PC-3 (cell line): ENCODE results near the gene CTDSP2. TPM values are rescaled to one million over a fixed set of nuclear protein-coding genes. Genes with fewer than 3 reads are reported as not detected.

ENCODE experiments used
- ATAC-seq: fragments of 200-7000 bp; cut with Tn5 transposase; 2 replicates; pipeline ENCODE4 v1.9.1; 2020; ENCODE audit warnings: mild to moderate bottlenecking, moderate library complexity
- BruUV-seq: library from RNA; stranded (reverse); fragments of 400-500 nt; replicated peaks from 2 replicates; lab custom pipeline; 2021; lab: Mats Ljungman, UMichigan
- CTCF ChIA-PET: fragments of 300-600 bp; sonication (Branson Sonifier 250); formaldehyde crosslinking; loops from one replicate; lab custom pipeline; 2022; ENCODE audit warnings: antibody characterized with exemption; lab: Charles Lee
- POLR2A ChIA-PET: fragments of 300-600 bp; sonication (Branson Sonifier 250); formaldehyde crosslinking; loops from one replicate; lab custom pipeline; 2022; ENCODE audit warnings: antibody characterized with exemption; ENCODE audit not compliant: unreplicated experiment; lab: Charles Lee
- DNase-seq: peaks from one replicate; pipeline ENCODE4 v3.0.0-alpha.2; 2015
- H2AFZ ChIP-seq: fragments of 300-600 bp; sonication (generic); 2 replicates; pipeline ENCODE4 v1.6.0; 2016; ENCODE audit warnings: antibody characterized with exemption, low read length
- H3F3A ChIP-seq: fragments of 300-600 bp; sonication (generic); one replicate; pipeline ENCODE4 v1.6.0; 2017; ENCODE audit warnings: antibody characterized with exemption, low read length, control low read depth, mild to moderate bottlenecking; ENCODE audit not compliant: unreplicated experiment
- H3K27ac ChIP-seq: fragments of 300-600 bp; sonication (generic); 2 replicates; pipeline ENCODE4 v1.5.1; 2016; ENCODE audit warnings: mild to moderate bottlenecking, low read length
- H3K27me3 ChIP-seq: fragments of 300-600 bp; sonication (generic); 2 replicates; pipeline ENCODE4 v1.6.1; 2016; ENCODE audit warnings: low read length, mixed read lengths
- H3K36me3 ChIP-seq: fragments of 300-600 bp; sonication (generic); 2 replicates; pipeline ENCODE4 v1.6.1; 2016; ENCODE audit warnings: low read depth, mixed run types, low read length, mixed read lengths
- H3K4me1 ChIP-seq: fragments of 300-600 bp; sonication (generic); 2 replicates; pipeline ENCODE4 v1.5.1; 2016; ENCODE audit warnings: low read length; ENCODE audit not compliant: insufficient read depth
- H3K4me2 ChIP-seq: fragments of 300-600 bp; sonication (generic); 2 replicates; pipeline ENCODE4 v1.6.0; 2016; ENCODE audit warnings: low read length
- H3K4me3 ChIP-seq: fragments of 300-600 bp; sonication (generic); 2 replicates; pipeline ENCODE4 v1.5.1; 2016; ENCODE audit warnings: mild to moderate bottlenecking, low read length, mixed read lengths
- H3K79me2 ChIP-seq: fragments of 300-600 bp; sonication (generic); 2 replicates; pipeline ENCODE4 v1.6.1; 2017; ENCODE audit warnings: low read length, mixed read lengths
- H3K9ac ChIP-seq: fragments of 300-600 bp; sonication (generic); 2 replicates; pipeline ENCODE4 v1.6.0; 2016; ENCODE audit warnings: mild to moderate bottlenecking, low read length
- H3K9me2 ChIP-seq: fragments of 300-600 bp; sonication (generic); replicated peaks from 2 replicates; pipeline ENCODE4 v1.6.1; 2016; ENCODE audit warnings: mixed run types, low read length, mixed read lengths
- H3K9me3 ChIP-seq: fragments of 300-600 bp; sonication (generic); 2 replicates; pipeline ENCODE4 v1.6.1; 2016; ENCODE audit warnings: low read length, mixed read lengths
- H4K20me1 ChIP-seq: fragments of 300-600 bp; sonication (generic); 2 replicates; pipeline ENCODE4 v1.6.1; 2016; ENCODE audit warnings: low read length, mixed read lengths
- EZH2 ChIP-seq: fragments of 300-600 bp; sonication (generic); IDR thresholded peaks from one replicate; pipeline ENCODE4 v1.6.1; 2017; ENCODE audit warnings: antibody characterized with exemption, mild to moderate bottlenecking, low read length; ENCODE audit not compliant: unreplicated experiment
- EZH2phosphoT487 ChIP-seq: fragments of 300-600 bp; sonication (generic); IDR thresholded peaks from 2 replicates; pipeline ENCODE4 v1.6.1; 2018; ENCODE audit warnings: mild to moderate bottlenecking, antibody characterized with exemption, low read length, borderline replicate concordance
- intact Hi-C: fragments of 100-400 bp; cut with micrococcal nuclease; formaldehyde crosslinking; loops from 2 replicates; pipeline ENCODE4 v1.9.0; 2023
- total RNA-seq: library from RNA; depleted of rRNA; stranded (reverse); fragments of >200 nt; gene quantifications from 2 replicates; pipeline ENCODE4 v1.2.3, GENCODE V29; 2014
- TF ChIP-seq, protein P1 (sequence below): fragments of 300-600 bp; sonication (generic); conservative IDR thresholded peaks from 2 replicates; pipeline ENCODE4 v1.5.1; 2017; ENCODE audit warnings: antibody characterized with exemption, low read depth, mild to moderate bottlenecking, low read length

CTDSP2 gene
- total RNA-seq, 1 experiment from 2014 or later: 39.4 TPM

- DNase-seq: no peak
- no TSS peak for BruUV-seq
Observed at GRCh38 chr12:57826400-57826799, 20.1 kb downstream of the CTDSP2 start.

GRCh38 chr12:57825451-57825850 is 21.1 kb downstream of the CTDSP2 start:
- no peak overlapping the region for H2AFZ ChIP-seq
- no peak overlapping the region for H3K9ac ChIP-seq
- H3K27me3 ChIP-seq: no peaks in the 10 kb centered on the region
- ChIA-PET CTCF (no interaction called here), POLR2A (no interaction called here)
- no peak for DNase-seq
- no peaks in the 10 kb centered on the region for H3K9me2 ChIP-seq
- peaks cover 3% of the 10 kb centered on the region for H3K79me2 ChIP-seq
- no peak overlapping the region for H3K4me2 ChIP-seq
- no peak overlapping the region for H3K4me3 ChIP-seq
- intact Hi-C loops: no loop called here
- ATAC-seq: no peak
- no peak overlapping the region for H3K27ac ChIP-seq
- no TSS peak for BruUV-seq
- peaks cover 5% of the 10 kb centered on the region; the same call in 1 of the 2 replicates for H3K4me1 ChIP-seq
- peaks cover 3% of the 10 kb centered on the region for H3F3A ChIP-seq
- H3K36me3 ChIP-seq: peaks cover 38% of the 10 kb centered on the region
- no peaks in the 10 kb centered on the region for H3K9me3 ChIP-seq
- TF ChIP-seq EZH2phosphoT487 (no peak), EZH2 (no peak)
- TF ChIP-seq, protein P1, sequence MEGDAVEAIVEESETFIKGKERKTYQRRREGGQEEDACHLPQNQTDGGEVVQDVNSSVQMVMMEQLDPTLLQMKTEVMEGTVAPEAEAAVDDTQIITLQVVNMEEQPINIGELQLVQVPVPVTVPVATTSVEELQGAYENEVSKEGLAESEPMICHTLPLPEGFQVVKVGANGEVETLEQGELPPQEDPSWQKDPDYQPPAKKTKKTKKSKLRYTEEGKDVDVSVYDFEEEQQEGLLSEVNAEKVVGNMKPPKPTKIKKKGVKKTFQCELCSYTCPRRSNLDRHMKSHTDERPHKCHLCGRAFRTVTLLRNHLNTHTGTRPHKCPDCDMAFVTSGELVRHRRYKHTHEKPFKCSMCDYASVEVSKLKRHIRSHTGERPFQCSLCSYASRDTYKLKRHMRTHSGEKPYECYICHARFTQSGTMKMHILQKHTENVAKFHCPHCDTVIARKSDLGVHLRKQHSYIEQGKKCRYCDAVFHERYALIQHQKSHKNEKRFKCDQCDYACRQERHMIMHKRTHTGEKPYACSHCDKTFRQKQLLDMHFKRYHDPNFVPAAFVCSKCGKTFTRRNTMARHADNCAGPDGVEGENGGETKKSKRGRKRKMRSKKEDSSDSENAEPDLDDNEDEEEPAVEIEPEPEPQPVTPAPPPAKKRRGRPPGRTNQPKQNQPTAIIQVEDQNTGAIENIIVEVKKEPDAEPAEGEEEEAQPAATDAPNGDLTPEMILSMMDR: no peak
- H4K20me1 ChIP-seq: no peaks in the 10 kb centered on the region

More at GRCh38 chr12:57826400-57826799, 20.1 kb downstream of the CTDSP2 start:
- no peak overlapping the region for H3K4me3 ChIP-seq
- H3F3A ChIP-seq: peaks cover 3% of the 10 kb centered on the region
- no peak overlapping the region for H2AFZ ChIP-seq
- H3K4me2 ChIP-seq: no peak overlapping the region
- ChIA-PET POLR2A (no interaction called here), CTCF (no interaction called here)
- peaks cover 38% of the 10 kb centered on the region for H3K36me3 ChIP-seq
- H3K79me2 ChIP-seq: peaks cover 11% of the 10 kb centered on the region
- peaks cover under 1% of the 10 kb centered on the region; the same call in 1 of the 2 replicates for H3K4me1 ChIP-seq
- H3K27me3 ChIP-seq: no peaks in the 10 kb centered on the region
- H4K20me1 ChIP-seq: no peaks in the 10 kb centered on the region
- no peak for ATAC-seq
- TF ChIP-seq EZH2: no peak
- TF ChIP-seq EZH2phosphoT487: no peak
- TF ChIP-seq, protein P1: no peak
- no peak overlapping the region for H3K27ac ChIP-seq
- no peak overlapping the region for H3K9ac ChIP-seq
- H3K9me2 ChIP-seq: no peaks in the 10 kb centered on the region
- intact Hi-C loops: no loop called here
- H3K9me3 ChIP-seq: no peaks in the 10 kb centered on the region

DNA sequence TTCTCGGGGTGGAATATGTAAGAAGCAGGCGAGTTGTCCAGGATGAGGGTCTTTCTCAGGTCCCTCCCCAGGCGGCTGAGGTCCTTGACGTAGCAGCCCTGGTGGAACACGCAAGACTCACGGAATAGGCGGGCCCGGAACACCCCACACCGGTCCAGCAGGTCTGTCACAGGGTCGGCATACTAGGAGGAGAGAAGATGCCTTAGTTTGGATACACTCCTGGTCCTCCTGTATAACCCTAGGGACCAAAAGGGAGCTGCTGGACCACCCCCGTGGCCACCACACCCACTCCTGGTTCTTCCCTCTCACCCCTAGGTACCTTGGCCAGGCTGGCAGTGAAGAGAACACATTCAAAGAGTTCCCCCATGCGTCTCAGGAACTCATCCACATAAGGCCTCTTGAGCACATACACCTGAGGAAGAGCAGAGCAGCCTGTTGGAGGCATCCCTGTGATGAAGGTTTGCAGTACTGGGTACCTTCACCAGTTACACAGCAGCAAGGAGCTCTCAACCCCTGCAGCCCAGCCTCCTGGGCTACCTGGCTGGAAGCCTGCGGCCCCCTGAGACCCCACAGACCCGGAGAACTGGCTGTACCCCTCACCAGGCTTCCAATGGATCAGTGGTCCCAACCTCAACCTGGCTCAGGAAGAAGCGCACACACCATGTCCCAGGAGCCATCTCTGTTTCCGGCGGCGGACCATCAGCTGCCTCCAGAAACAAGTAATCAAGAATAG is 22.5 kb downstream of the CTDSP2 start:
- ChIA-PET CTCF (no interaction called here), POLR2A (no interaction called here)
- H3K79me2 ChIP-seq: no peaks in the 10 kb centered on the region
- H4K20me1 ChIP-seq: no peaks in the 10 kb centered on the region
- DNase-seq (no peak), ATAC-seq (no peak)
- peaks cover 3% of the 10 kb centered on the region for H3F3A ChIP-seq
- no peaks in the 10 kb centered on the region for H3K9me3 ChIP-seq
- H2AFZ ChIP-seq: no peak overlapping the region
- TF ChIP-seq EZH2 (no peak), EZH2phosphoT487 (no peak)
- TF ChIP-seq, protein P1: no peak
- peaks cover 38% of the 10 kb centered on the region for H3K36me3 ChIP-seq
- no TSS peak for BruUV-seq
- no peak overlapping the region for H3K9ac ChIP-seq
- H3K4me3 ChIP-seq: no peak overlapping the region
- no peaks in the 10 kb centered on the region for H3K27me3 ChIP-seq
- intact Hi-C loops: no loop called here
- H3K4me1 ChIP-seq: peaks cover 5% of the 10 kb centered on the region; the same call in 1 of the 2 replicates
- no peak overlapping the region for H3K4me2 ChIP-seq
- no peak overlapping the region for H3K27ac ChIP-seq
- H3K9me2 ChIP-seq: no peaks in the 10 kb centered on the region
